Upper lobe of left lung (tissue), 6 donors: ENCODE measurements around the gene N4BP2L1. TPM values are rescaled to one million over a fixed set of nuclear protein-coding genes. Genes with fewer than 3 reads are reported as not detected.

Experiments used
- ATAC-seq, 2 donors: fragments of 200-7000 bp; cut with Tn5 transposase; one replicate each; pipeline ENCODE4 v1.9.1; 2022; ENCODE audit warnings: mild to moderate bottlenecking in 2 of 2, moderate library complexity in 2 of 2; ENCODE audit not compliant: low FRiP score in 2 of 2
- DNase-seq, 2 donors: peaks; one replicate each; pipeline ENCODE4 v3.0.0-alpha.2; 2019 to 2020
- H3K27ac ChIP-seq, 4 donors: fragments of 200-600 bp; sonication (generic); one replicate each; pipeline ENCODE4 v1.5.1; 2016 to 2019
- H3K27me3 ChIP-seq, 4 donors: fragments of 200-600 bp; sonication (generic); one replicate each; pipeline ENCODE4 v1.5.1; 2017 to 2019
- H3K36me3 ChIP-seq, 4 donors: fragments of 200-600 bp; sonication (generic); one replicate each; pipeline ENCODE4 v1.5.1; 2016 to 2019
- H3K4me1 ChIP-seq, 4 donors: fragments of 200-600 bp; sonication (generic); one replicate each; pipeline ENCODE4 v1.5.1; 2018 to 2019
- H3K4me3 ChIP-seq, 4 donors: fragments of 200-600 bp; sonication (generic); one replicate each; pipeline ENCODE4 v1.5.1; 2017 to 2019; ENCODE audit warnings: mild to moderate bottlenecking in 2 of 4, moderate library complexity in 1 of 4
- H3K9me3 ChIP-seq, 4 donors: fragments of 200-600 bp; sonication (generic); one replicate each; pipeline ENCODE4 v1.5.1; 2018 to 2019
- CTCF ChIP-seq, 6 experiments: fragments of 450-650 bp in 4 of 6; fragments of 200-600 bp in 2 of 6; sonication (generic) in 2 of 6; IDR thresholded peaks; one replicate each; pipeline ENCODE4 v1.5.1; 2016 to 2019; ENCODE audit warnings: antibody characterized with exemption in 6 of 6
- EP300 ChIP-seq, 4 donors: sonication (generic); formaldehyde crosslinking; IDR thresholded peaks; one replicate each; pipeline ENCODE4 v1.5.1; 2017; ENCODE audit warnings: antibody characterized with exemption in 4 of 4, control low read depth in 2 of 4
- POLR2A ChIP-seq, 4 donors: fragments of 450-650 bp; IDR thresholded peaks; one replicate each; pipeline ENCODE4 v1.5.1; 2016 to 2017; ENCODE audit warnings: antibody characterized with exemption in 4 of 4, mild to moderate bottlenecking in 2 of 4
- POLR2AphosphoS5 ChIP-seq, 2 donors: sonication (generic); formaldehyde crosslinking; IDR thresholded peaks; one replicate each; pipeline ENCODE4 v1.5.1; 2017; ENCODE audit warnings: antibody characterized with exemption in 2 of 2
- WGBS, 2 donors: methylation state at CpG; one replicate each; pipeline ENCODE4 v1.1.5; 2017 to 2018; 5-methylcytosine and 5-hydroxymethylcytosine counted together
- total RNA-seq, 6 donors: library from RNA; depleted of rRNA in 4 of 6; stranded (reverse); fragments of >200 nt in 4 of 6; gene quantifications; one replicate each; pipeline versions ENCODE4 v1.1.0 to v1.2.1, GENCODE V29; 2016 to 2021
- donor health status: DM: no; HTN: no; CAD: no; lungs with moderate emphysema.
- donor health status: DM: no; HTN: yes; CAD: no; lungs with severe emphysema.

Gene N4BP2L1
- total RNA-seq, 6 donors from 2014 or later = 15.0 to 46.3 (median 25.2) TPM

DNA sequence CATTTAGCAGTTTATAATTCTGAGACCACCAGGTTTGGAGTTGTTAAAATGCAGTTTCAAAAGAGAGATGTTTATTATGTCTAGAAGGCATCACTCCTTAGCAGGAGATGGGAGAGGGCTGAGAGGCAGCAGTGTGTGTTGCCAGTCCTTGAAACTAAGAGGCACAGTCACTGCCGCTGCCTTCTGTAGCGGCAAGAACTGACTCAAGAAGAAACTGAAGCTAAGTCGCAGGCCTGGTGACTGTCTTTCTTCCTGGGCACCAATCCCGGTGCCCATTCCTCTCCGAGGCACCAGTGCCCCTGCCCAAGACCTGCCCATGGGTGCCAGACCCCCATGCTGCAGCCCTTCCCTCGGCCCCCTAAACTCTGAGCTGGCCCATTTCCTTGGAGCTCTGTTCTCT, 20.1 kb downstream of the N4BP2L1 start:
- H3K4me1 ChIP-seq = peaks cover 6 to 10% (median 9%) of the 10 kb centered on the region in 4 donors
- TF ChIP-seq POLR2A (IDR thresholded peaks at IDR 0.05) (no peak), POLR2AphosphoS5 (IDR thresholded peaks at IDR 0.05) (no peak), CTCF (IDR thresholded peaks at IDR 0.05) (no peak), EP300 (IDR thresholded peaks at IDR 0.05) (no peak)
- DNase-seq (no peak), ATAC-seq (no peak)
- 95 to 98% methylated on average over 6 of the region's 6 CpGs for WGBS, 2 donors
- H3K9me3 ChIP-seq = no peaks in the 10 kb centered on the region
- no peak overlapping the region for H3K27ac ChIP-seq
- H3K27me3 ChIP-seq = no peaks in the 10 kb centered on the region
- H3K4me3 ChIP-seq = no peak overlapping the region
- peaks cover 0 to 37% (median 5%) of the 10 kb centered on the region in 4 donors for H3K36me3 ChIP-seq

- Histone ChIP-seq H3K27me3 (no peaks in the 10 kb centered on the region), H3K4me1 (no peaks in the 10 kb centered on the region), H3K36me3 (peaks cover 0 to 51% (median 10%) of the 10 kb centered on the region in 4 donors), H3K4me3 (no peak overlapping the region), H3K9me3 (no peaks in the 10 kb centered on the region), H3K27ac (no peak overlapping the region)
- no peak for TF ChIP-seq POLR2A (IDR thresholded peaks at IDR 0.05)
- no peak for TF ChIP-seq POLR2AphosphoS5 (IDR thresholded peaks at IDR 0.05)
- TF ChIP-seq EP300 (IDR thresholded peaks at IDR 0.05) = no peak
- TF ChIP-seq CTCF (IDR thresholded peaks at IDR 0.05) = no peak
- ATAC-seq (no peak), DNase-seq (no peak)
- WGBS, 2 donors = 96 to 98% methylated on average over 4 of the region's 4 CpGs
Measured at GRCh38 chr13:32403108-32403507, 24.8 kb downstream of the N4BP2L1 start.

- ATAC-seq (no peak), DNase-seq (no peak)
- H3K36me3 ChIP-seq = no peaks in the 10 kb centered on the region
- TF ChIP-seq EP300 (IDR thresholded peaks at IDR 0.05) = no peak
- TF ChIP-seq POLR2AphosphoS5 (IDR thresholded peaks at IDR 0.05) = no peak
- TF ChIP-seq CTCF (IDR thresholded peaks at IDR 0.05) = no peak
- no peaks in the 10 kb centered on the region for H3K9me3 ChIP-seq
- no peaks in the 10 kb centered on the region for H3K27me3 ChIP-seq
- H3K4me1 ChIP-seq = no peaks in the 10 kb centered on the region
- no peak overlapping the region for H3K27ac ChIP-seq
- no peak overlapping the region for H3K4me3 ChIP-seq
- WGBS, 2 donors = 72 to 83% methylated on average over 4 of the region's 4 CpGs
Measured at GRCh38 chr13:32391101-32391619, 36.8 kb downstream of the N4BP2L1 start.

DNA sequence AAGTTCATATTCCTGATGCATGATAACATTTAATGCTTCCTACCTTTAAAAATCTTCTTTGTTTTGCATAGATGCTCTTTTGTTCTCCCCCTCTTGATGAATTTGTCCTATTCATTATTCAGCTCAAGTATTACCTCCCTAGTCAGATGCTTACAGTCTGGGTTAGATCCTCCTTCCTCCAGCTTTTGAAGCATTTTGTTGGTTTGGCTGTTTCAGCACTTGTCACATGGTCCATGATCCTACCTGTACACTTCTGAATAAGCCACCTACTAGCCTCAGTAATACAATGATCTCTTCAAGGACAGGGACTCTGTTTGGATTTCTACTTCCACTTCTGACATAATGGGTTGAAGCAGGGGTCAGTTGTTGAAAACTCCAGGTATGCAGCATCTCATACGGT, 37.4 kb downstream of the N4BP2L1 start:
- Histone ChIP-seq H3K27me3 (no peaks in the 10 kb centered on the region), H3K27ac (no peak overlapping the region), H3K9me3 (no peaks in the 10 kb centered on the region), H3K4me1 (no peaks in the 10 kb centered on the region), H3K4me3 (no peak overlapping the region), H3K36me3 (no peaks in the 10 kb centered on the region)
- ATAC-seq (no peak), DNase-seq (no peak)
- TF ChIP-seq EP300 (IDR thresholded peaks at IDR 0.05) = no peak
- no peak for TF ChIP-seq POLR2AphosphoS5 (IDR thresholded peaks at IDR 0.05)
- TF ChIP-seq CTCF (IDR thresholded peaks at IDR 0.05) = no peak
- TF ChIP-seq POLR2A (IDR thresholded peaks at IDR 0.05) = no peak
- 92 to 93% methylated on average over 1 of the region's 1 CpG for WGBS, 2 donors

DNA sequence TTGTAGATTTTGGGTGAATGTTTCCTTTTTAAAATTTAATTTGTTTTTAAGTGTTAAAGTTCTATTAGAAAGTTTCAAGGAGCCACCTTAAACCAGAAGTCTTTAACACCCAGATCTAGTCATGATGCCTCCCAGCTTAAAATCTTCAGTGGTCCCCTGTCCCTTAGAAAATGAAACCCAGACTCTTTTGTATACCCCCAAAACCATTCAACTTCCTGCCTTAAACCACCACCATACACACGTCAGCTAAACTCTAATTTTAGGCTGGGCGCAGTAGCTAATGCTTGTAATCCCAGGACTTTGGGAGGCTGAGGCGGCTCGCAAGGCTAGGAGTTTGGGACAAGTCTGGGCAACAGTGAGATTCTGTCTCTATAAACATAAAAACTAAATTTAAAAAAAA, 37.9 kb downstream of the N4BP2L1 start:
- Histone ChIP-seq H3K27ac (no peak overlapping the region), H3K27me3 (no peaks in the 10 kb centered on the region), H3K4me3 (no peak overlapping the region), H3K36me3 (no peaks in the 10 kb centered on the region), H3K9me3 (no peaks in the 10 kb centered on the region), H3K4me1 (no peaks in the 10 kb centered on the region)
- WGBS, 2 donors = 85 to 91% methylated on average over 4 of the region's 4 CpGs
- TF ChIP-seq CTCF (IDR thresholded peaks at IDR 0.05) (no peak), EP300 (IDR thresholded peaks at IDR 0.05) (no peak), POLR2A (IDR thresholded peaks at IDR 0.05) (no peak), POLR2AphosphoS5 (IDR thresholded peaks at IDR 0.05) (no peak)
- DNase-seq = no peak
- ATAC-seq = no peak
